NCI-H510A treated with DMSO at 0.1 percent for 48 hours (cell line): ENCODE data around the gene CELF5.
"Not testable (repeated sequence)": the region's sequence is repeated elsewhere in the genome, so short reads cannot be mapped to it uniquely, and the experiment has no call there.

ENCODE experiments used
- DNase-seq: peaks from one replicate; lab custom pipeline; 2025; lab: John Stamatoyannopoulos, UW

CELF5 gene

DNA sequence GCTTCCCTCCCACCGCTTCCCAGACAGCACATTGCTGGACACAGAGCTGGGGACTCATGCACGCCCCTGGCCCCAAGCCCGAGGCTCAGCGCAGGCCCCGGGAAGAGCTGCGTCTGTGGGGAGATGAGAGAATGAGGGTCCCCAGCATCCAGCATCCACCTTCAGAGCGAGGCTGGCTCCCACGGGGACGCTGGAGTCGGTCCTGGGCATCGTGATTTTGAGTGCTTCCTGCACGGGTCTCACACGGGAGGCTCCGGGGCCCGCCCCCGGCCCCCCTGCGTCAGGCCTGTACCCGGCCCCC is 34.0 kb upstream of the CELF5 start:
- DNase-seq, result no peak

DNA sequence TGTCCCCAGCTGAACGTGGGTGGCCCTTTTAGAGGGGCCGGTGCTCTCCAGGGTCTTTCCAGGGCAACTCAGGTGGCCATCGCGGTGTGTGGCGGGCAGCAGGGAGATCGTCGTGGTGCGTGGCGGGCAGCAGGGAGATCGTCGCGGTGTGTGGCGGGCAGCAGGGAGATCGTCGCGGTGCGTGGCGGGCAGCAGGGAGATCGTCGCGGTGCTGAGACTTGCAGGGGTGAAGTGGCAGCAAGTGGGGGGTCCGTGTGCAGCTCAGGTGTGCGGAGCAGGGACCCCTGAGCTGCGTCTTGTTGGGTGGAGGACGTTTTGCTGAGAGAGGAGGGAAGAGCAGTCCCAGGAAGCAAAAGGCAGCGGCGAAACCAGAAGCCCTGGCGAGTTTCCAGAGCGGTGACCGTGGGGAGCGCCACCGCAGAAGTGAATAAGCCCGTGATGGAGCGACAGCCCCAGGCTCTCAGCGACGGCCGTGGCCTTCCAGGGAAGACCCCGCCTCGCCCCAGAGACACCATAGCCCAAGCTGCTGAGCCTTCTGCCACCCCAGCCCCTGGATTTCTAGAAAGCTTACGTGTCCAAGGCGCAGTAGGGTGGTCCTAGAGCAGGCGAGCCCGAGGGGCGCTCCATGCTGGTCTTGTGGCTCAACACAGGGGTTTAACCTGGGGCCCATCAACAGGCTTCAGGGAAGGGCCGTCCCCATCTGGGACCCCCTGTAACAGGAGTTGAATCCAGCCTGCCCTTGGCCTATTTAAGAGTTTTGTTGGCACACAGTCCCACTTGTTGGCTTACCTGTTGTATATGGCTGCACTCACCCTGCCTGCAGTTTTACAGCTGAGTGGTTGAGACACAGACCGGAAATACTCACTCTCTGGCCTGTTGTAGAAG is 33.3 kb upstream of the CELF5 start:
- DNase-seq, result no peak

DNA sequence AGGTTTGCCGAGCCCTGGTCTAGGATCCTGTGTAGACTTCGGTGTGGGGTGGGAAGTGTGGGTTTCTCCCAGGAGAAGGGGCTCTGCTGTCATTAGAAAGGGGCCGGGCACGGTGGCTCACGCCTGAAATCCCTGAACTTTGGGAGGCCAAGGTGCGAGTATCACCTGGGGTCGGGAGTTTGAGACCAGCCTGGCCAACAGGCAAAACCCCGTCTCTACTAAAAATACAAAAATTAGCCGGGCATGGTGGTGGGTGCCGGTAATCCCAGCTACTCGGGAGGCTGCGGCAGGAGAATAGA is 32.7 kb upstream of the CELF5 start:
- DNase-seq, result not testable (repeated sequence)

DNA sequence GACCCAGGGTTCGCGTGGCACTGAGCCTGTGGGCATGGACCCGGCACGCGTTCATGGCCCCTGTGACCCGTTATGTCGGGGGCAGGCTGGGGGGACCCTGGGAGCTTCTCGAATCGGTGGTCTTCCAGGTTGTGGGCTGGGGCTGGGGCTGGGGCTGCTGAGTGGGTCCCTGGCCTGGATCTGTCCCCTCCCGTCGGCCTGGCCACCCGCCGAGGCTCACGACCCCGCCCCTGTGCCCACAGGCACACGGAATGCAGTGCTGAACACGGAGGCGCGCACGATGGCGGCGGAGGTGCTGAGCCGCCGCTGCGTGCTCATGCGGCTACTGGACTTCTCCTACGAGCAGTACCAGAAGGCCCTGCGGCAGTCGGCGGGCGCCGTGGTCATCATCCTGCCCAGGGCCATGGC is 32.2 kb upstream of the CELF5 start:
- DNase-seq, result no peak

DNA sequence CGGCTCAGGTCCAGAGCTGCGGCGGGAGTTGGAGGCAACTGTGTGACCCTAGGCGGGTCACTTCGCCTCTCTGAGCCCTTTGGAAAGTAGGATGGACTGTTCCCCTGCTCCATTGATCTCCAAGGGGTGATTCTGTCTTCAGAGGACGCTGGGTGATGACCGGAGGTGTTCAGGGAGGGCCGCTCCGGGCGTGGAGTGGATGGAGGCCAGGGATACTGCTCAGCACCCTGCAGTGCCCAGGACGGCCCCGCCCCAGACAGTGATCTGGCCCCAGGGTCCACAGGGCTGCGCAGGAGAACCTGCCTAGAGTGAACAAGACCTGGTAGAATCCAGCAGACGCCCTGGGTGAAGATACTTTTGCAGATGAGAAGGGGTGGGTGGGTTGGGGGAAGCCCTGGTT is 31.8 kb upstream of the CELF5 start:
- DNase-seq, result no peak

DNA sequence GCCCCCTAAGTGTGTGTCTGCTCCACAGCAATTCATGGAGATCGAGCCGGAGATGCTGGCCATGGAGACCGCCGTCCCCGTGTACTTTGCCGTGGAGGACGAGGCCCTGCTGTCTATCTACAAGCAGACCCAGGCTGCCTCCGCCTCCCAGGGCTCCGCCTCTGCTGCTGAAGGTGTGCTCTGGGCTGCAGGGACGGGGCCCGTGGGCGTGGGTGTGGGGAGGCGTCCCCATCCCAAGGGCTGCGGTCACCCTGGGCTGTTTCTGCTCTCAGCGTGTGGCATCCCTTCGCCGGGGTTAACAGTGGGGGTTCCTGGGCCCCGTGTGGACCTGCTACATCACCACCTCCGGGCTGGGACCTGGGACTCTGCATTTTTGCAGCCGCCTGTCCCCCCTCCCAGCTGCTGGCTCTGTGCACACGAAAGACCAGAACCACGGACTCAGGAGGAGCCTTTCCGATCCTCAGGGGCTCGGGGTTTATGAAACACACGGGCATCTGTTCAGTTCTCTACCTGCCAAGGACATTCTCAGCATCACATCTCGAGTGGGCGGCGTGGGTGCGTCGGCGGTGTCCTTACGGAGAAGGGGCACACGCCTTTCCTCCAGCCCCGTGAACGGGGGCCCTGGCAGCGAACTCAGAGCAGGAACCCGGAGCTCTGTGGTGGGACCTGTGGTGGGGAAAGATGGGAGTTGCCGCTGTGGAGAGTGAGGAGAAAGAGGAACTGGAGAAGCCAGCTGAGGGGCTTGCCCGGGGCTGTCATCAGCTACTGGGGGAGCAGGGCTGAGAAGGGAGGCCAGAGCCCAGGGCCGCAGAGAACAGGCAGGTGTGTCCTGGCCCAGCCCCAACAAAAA is 31.0 kb upstream of the CELF5 start:
- no peak for DNase-seq

DNA sequence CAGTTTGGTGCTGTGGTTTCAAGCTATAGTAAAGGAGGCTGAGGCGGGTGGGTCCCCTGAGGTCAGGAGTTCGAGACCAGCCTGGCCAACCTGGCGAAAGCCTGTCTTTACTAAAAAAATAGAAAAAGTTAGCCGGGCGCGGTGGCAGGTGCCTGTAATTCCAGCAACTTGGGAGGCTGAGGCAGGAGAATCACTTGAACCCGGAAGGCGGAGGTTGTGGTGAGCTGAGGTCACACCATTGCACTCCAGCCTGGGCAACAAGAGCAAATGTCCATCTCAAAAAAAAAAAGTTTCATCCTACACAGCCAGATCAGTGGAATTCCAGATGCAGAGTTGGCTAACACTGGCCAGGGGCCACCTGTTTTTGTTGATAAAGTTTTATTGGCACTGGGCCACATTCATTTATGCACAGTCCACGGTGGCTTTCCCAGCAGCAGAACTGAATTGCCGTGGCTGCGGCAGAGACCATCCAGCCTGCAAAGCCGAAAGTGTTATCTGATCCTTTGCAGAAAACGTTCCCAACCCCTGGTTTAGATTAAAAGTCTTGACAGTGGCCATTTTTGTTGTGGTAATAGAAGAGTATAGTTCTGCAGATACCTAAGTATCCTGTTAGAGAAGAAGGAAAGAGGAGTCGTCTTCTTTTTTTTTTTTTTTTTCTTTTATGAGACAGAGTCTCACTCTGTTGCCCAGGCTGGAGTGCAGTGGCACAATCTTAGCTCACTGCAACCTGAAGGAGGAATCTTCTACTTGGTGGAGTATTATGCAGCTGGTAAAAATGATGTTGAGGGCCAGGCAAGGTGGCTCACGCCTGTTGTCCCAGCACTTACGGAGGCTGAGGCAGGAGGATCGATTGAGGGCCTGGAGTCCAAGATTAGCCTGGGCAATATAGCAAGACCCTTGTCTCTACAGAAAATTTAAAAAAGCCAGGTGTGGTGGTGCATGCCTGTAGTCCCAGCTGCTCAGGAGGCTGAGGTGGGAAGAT is 30.1 kb upstream of the CELF5 start:
- DNase-seq, result no peak

DNA sequence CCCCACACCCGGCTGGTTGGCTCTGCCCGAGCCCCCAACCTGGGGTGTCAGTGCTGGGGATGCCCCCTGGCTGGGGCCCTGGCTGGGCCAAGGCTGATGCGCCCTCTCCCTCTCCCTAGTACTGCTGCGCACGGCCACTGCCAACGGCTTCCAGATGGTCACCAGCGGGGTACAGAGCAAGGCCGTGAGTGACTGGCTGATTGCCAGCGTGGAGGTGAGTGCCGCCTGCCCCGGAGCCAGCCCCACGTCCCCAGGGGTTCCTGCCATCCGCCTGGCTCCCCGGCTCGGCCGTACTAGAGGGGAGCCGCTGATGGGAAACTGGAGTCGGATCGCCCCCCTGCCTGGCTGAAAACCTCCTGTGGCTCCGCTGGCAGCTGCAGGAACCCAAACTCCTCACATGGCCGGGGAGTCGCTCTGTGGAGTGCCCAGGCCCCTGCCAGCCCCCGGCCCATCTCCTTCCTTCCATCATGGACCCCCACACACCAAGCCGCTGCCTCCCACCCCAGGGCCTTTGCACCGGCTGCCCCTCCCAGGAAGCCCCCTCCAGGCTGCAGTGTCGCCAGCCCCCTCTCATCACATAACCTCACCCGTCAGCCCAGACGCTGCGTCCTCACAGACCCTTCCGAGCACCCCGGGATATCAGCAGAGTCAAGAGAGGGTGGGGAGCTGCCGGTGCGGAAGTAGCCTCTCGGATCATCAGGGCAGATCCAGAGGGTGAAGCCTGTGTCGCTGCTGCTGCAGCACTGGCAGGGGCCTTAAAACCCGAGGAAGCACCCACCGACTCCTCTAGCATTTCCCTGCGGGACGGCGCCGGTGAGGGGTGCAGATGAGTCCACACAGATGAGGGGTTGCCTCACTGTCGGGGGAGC is 28.2 kb upstream of the CELF5 start:
- no peak for DNase-seq

DNA sequence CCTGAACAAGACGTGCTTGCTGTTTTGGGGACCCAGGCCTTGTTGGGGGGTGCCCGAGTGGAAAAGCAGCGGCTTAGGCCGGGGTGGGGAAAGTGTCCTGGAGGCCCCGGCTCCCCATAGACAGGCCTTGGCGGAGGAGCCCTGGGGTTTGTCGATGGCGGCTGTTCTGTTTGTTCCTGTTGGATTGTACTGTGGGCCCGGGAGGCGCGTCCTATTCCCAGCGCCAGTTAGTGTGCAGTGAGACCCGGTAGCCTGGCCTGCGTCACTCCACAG is 27.6 kb upstream of the CELF5 start:
- DNase-seq, result no peak

DNA sequence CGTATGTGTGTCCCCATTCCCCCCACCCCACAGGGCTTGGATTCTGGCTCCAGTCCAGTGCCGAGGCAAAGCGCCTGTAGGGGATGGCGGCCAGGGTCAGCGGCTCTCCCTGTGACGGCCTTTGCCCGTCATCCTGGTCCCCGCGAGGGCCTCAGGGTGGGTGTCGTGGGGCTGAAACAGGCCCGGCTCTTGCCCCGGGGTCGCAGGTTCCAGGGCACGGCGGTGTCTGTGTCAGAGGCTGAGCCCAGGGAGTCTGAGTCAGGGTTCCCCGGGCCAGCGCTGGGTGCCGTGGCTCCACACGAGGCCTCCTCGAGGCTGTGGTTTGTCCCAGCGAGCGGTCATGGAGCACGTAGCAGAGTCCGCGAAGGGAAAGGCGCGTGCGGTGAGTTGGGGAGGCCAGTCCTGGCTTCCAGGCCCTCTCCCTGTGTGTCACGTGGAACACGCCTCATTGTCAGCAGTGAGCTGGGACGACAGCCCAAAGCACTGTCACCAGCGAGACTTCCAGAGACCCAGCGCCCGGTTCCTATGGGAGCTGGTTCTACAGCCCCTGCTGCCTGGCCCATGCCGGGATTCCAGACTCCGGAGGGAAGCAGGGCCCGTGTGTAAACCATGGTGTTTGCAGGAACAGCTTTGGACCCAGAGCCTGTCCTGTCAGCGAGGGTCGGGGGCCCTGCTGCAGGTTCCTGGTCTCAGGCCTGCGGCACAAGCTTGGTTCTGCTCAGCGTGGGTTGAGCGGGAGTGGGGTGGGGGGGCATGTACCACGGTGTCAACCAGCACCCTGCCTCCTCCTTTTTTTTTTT is 25.4 kb upstream of the CELF5 start:
- no peak for DNase-seq

DNA sequence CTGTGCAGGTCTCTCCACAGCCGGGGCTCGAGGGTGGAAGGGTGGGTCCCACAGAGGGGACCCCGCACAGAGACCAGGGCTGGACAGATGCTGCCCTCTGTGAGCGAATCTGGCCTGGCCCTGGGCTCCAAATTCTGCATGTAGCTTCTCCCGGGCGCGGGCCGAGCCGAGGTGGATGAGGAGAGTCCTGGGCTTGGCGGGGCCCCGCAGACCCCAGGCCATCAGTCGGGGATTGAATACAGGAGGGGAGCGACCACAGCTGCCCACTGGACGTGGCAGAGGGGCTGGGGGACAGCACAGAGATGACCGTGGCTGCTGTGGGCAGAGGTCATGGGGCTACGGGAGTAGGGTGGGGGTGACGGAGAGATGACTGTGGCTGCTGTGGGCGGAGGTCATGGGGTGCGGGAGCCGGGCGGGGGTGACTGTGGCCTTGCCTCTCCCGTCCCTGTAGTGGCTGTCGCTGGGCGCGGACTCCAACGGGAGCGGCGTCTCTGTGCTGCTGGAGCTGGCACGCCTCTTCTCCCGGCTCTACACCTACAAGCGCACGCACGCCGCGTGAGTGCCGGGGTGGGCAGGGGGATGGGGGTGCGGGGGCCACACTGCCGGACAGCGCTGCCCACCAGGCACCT is 23.3 kb upstream of the CELF5 start:
- DNase-seq, result no peak

DNA sequence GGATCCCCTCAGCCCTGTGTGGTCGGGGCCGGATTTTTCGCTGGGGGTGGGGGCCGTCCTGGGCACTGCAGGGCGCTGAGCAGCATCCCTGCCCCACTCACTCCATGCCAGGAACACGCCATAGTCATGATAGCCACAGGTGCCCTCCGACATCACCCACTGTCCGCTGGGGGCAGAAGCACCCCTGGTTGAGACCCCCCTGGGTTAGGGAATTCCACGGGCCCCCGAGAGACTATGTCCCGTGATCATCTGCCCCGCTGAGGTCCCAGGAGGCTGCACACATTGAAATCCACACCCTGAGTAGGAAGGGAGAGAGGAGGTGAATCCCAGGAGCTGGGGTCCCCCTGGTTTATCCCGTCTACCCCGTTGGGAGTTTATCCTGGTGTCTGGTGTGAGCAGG is 22.6 kb upstream of the CELF5 start:
- no peak for DNase-seq

DNA sequence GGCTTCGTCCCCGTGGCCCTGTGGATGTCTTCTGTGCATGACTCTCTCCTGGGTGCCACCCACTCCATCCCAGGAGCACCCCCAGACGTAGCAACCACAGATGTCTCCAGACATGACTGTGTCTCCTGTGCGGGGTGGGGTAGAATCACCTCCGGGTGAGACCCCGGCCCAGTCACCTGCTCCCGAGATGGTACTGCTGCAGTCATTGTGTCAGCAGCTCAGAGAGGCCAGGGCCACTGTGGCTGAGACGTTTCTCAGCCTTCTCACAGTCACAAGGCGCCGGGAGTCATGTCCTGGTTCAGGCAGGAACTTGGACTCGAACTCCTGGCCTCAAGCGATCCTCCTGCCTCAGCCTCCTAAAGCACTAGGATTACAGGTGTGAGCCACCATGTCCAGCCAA is 22.1 kb upstream of the CELF5 start:
- no peak for DNase-seq

DNA sequence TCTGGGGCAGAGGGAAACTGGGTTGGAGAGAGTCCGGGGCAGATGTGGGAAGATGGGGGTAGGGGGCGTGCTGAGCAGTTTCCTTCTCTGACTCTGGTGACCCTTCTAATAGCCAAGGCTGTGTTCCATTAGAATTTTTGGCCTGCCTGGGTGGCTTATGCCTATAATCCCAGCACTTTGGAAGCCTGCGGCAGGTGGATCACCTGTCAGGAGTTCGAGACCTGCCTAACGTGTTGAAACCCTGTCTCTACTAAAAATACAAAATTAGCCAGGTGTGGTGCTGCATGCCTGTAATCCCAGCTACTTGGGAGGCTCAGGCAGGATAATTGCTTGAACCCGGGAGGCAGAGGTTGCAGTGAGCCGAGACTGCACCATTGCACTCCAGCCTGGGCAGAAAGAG is 21.6 kb upstream of the CELF5 start:
- DNase-seq, result not testable (repeated sequence)

DNA sequence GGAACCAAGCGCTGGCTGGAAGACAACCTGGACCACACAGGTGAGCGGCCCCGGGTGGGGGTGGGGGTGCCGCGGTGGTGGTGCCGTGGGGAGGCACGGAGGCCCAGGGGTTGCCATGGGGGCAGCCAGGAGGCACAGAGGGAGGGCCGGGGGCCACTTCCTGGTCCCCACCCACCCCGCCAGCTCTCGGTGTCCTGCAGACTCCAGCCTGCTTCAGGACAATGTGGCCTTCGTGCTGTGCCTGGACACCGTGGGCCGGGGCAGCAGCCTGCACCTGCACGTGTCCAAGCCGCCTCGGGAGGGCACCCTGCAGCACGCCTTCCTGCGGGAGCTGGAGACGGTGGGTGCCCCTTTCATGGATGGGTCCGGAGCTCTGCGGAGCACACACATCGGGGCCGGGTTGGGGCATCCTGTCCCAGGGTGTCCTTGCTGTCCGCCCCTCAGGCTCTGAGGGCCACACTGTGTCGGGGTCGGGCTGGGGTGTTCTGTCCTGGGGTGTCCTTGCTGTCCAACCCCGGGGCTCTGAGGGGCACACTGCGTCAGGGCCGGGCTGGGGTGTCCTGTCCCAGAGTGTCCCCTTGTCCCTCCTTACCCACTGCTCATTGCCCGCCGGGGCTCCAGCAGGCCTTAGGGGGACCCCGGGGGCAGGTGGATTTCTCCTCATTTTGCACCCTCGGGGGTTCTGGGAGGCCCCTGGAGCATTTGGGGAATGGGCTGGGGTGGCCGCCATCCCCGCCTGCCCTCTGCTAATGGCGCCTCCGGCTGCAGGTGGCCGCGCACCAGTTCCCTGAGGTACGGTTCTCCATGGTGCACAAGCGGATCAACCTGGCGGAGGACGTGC is 20.4 kb upstream of the CELF5 start:
- DNase-seq, result no peak

DNA sequence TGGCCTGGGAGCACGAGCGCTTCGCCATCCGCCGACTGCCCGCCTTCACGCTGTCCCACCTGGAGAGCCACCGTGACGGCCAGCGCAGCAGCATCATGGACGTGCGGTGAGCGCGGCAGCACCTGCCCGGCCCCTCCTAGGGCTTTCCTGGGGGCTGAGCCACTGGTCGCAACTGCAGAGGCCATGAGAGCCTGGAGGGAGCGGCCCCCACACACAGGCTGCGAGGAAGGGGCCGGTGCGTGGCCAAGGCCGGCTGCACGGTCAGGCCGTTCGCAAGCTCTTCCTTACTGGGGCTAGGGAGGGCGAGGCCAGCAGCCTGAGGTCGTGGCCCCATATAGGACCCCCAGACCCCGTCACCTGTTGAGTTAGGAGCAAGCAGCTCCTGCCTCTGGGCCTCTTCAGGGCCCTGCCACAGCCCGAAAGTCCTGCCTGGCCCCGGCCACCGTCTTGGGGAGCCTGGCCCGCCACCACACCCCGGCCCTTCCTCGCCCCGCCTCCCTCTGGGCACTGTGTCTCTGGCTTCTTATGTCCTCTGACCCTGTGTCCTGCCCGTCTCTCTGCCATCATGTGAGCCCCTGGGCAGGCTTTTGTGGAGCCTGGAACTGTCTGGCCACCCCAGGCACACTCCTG is 19.7 kb upstream of the CELF5 start:
- DNase-seq, result no peak

DNA sequence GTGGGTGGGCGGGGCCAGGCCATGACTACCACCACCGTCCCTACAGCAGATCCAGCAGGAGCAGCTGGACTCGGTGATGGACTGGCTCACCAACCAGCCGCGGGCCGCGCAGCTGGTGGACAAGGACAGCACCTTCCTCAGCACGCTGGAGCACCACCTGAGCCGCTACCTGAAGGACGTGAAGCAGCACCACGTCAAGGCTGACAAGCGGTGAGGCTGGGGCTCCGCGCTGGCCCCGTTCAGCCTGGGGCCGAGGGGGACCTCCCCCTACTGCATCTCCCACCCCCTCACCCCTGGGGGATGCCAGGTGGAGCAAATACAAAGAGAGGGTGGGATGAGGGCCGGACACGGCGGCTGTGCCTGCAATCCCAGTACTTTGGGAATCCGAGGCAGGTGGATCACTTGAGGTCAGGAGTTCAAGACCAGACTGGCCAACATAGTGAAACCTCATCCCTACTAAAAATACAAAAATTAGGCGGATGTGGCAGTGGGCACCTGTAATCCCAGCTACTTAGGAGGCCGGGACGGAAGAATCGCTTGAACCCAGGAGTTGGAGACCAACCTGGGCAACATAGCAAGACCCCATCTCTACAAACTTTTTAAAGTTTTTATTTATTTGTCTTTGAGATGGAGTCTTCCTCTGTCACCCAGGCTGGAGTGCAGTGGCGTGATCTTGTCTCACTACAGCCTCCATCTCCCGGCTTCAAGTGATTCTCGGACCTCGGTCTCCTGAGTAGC is 18.1 kb upstream of the CELF5 start:
- DNase-seq, result no peak
